Fibroblast of gingiva (primary cell): Measurements from ENCODE around the gene RFTN2.
A peak's percentile ranks its signal among the peaks of the same experiment; 100 is the strongest.

Experiments
- DNase-seq: peaks from one replicate; pipeline ENCODE4 v3.0.0-alpha.2; 2011; ENCODE audit warnings: low read depth

The RFTN2 gene

GRCh38 chr2:197547163-197547900, 128.1 kb downstream of the RFTN2 start:
- no peak for DNase-seq

GRCh38 chr2:197543206-197543605, 132.2 kb downstream of the RFTN2 start:
- DNase-seq, result no peak

- no peak for DNase-seq
Observed at GRCh38 chr2:197539734-197540133, 135.7 kb downstream of the RFTN2 start.

- DNase-seq, result peak; percentile 43
Observed at GRCh38 chr2:197538412-197538811, 137.0 kb downstream of the RFTN2 start.
